KMS-11 (cell line): ENCODE data around the gene TRMT13.

Source experiments
- H2AFZ ChIP-seq: fragments of 200-600 bp; sonication (generic); 2 replicates; pipeline ENCODE4 v1.6.1; 2016; ENCODE audit warnings: antibody characterized with exemption, mixed run types, low read depth
- H3K27ac ChIP-seq: fragments of 200-600 bp; sonication (generic); 2 replicates; pipeline ENCODE4 v1.6.1; 2016; ENCODE audit warnings: mild to moderate bottlenecking, mixed run types
- H3K27me3 ChIP-seq: fragments of 200-600 bp; sonication (generic); 2 replicates; pipeline ENCODE4 v1.6.1; 2017; ENCODE audit warnings: mild to moderate bottlenecking, low read depth, mixed run types, moderate library complexity; ENCODE audit not compliant: insufficient read depth
- H3K36me3 ChIP-seq: fragments of 200-600 bp; sonication (generic); 2 replicates; pipeline ENCODE4 v1.6.1; 2017; ENCODE audit warnings: mild to moderate bottlenecking, mixed run types; ENCODE audit not compliant: insufficient read depth
- H3K4me1 ChIP-seq: fragments of 200-600 bp; sonication (generic); 2 replicates; pipeline ENCODE4 v1.6.1; 2016; ENCODE audit warnings: mild to moderate bottlenecking, low read depth, mixed run types; ENCODE audit not compliant: poor library complexity, severe bottlenecking
- H3K4me2 ChIP-seq: fragments of 200-600 bp; sonication (generic); 2 replicates; pipeline ENCODE4 v1.7.0; 2016; ENCODE audit warnings: mild to moderate bottlenecking, mixed run types
- H3K4me3 ChIP-seq: fragments of 200-600 bp; sonication (generic); IDR thresholded peaks from 2 replicates; pipeline ENCODE4 v1.6.1; 2017; ENCODE audit warnings: low read depth, low read length, mixed read lengths; ENCODE audit not compliant: insufficient read depth
- H3K79me2 ChIP-seq: fragments of 200-600 bp; sonication (generic); 2 replicates; pipeline ENCODE4 v1.6.1; 2016; ENCODE audit warnings: low read depth, mixed run types; ENCODE audit not compliant: insufficient read depth
- H3K9ac ChIP-seq: fragments of 200-600 bp; sonication (generic); 2 replicates; pipeline ENCODE4 v1.6.1; 2016; ENCODE audit warnings: mild to moderate bottlenecking, mixed run types
- H4K20me1 ChIP-seq: fragments of 200-600 bp; sonication (generic); 2 replicates; pipeline ENCODE4 v1.6.1; 2016; ENCODE audit warnings: mild to moderate bottlenecking, mixed run types; ENCODE audit not compliant: insufficient read depth
- CTCF ChIP-seq: fragments of 200-600 bp; sonication (generic); conservative IDR thresholded peaks from 2 replicates; pipeline ENCODE4 v1.6.1; 2017; ENCODE audit warnings: low read depth, mild to moderate bottlenecking, antibody characterized with exemption, low read length, moderate library complexity, mixed read lengths

TRMT13 gene

GRCh38 chr1:100100202-100100601, 32.8 kb upstream of the TRMT13 start:
- H3K79me2 ChIP-seq: no peaks in the 10 kb centered on the region
- no peaks in the 10 kb centered on the region for H3K27me3 ChIP-seq
- no peak overlapping the region for H3K27ac ChIP-seq
- no peaks in the 10 kb centered on the region for H4K20me1 ChIP-seq
- no peaks in the 10 kb centered on the region for H3K4me1 ChIP-seq
- H3K4me3 ChIP-seq: no peak overlapping the region
- TF ChIP-seq CTCF: no peak
- H3K9ac ChIP-seq: no peak overlapping the region
- H3K36me3 ChIP-seq: no peaks in the 10 kb centered on the region
- no peak overlapping the region for H3K4me2 ChIP-seq
- no peak overlapping the region for H2AFZ ChIP-seq

DNA sequence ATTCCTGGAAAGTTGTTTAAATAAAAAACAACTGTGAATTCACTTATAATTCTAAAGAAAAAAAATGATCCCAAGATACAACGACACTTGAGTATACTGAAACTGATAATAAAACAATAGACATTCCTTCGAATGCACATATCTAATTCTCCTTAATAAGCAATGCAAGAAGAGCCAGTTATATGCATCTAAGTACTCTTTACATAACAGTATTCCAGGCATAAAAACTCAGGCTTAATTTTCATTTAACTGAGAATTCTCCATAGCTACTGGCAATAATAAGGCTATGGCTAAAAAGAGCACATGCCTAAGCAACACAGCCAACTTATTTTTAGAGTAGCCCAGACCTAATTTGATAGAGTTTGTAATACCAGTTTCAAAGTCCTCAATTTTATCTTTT, 31.4 kb upstream of the TRMT13 start:
- TF ChIP-seq CTCF: no peak
- no peak overlapping the region for H3K27ac ChIP-seq
- H3K27me3 ChIP-seq: no peaks in the 10 kb centered on the region
- H3K4me3 ChIP-seq: no peak overlapping the region
- H3K9ac ChIP-seq: no peak overlapping the region
- no peak overlapping the region for H3K4me2 ChIP-seq
- H3K79me2 ChIP-seq: no peaks in the 10 kb centered on the region
- H2AFZ ChIP-seq: no peak overlapping the region
- H3K4me1 ChIP-seq: no peaks in the 10 kb centered on the region
- no peaks in the 10 kb centered on the region for H3K36me3 ChIP-seq
- no peaks in the 10 kb centered on the region for H4K20me1 ChIP-seq

- no peaks in the 10 kb centered on the region for H3K79me2 ChIP-seq
- no peak overlapping the region for H3K4me3 ChIP-seq
- no peak overlapping the region for H3K4me2 ChIP-seq
- no peak overlapping the region for H2AFZ ChIP-seq
- no peaks in the 10 kb centered on the region for H3K36me3 ChIP-seq
- no peaks in the 10 kb centered on the region for H4K20me1 ChIP-seq
- H3K9ac ChIP-seq: no peak overlapping the region
- no peak overlapping the region for H3K27ac ChIP-seq
- no peaks in the 10 kb centered on the region for H3K4me1 ChIP-seq
- TF ChIP-seq CTCF: no peak
- no peaks in the 10 kb centered on the region for H3K27me3 ChIP-seq
Measured at GRCh38 chr1:100107696-100108095, 25.3 kb upstream of the TRMT13 start.

GRCh38 chr1:100109554-100110066, 23.4 kb upstream of the TRMT13 start:
- no peak overlapping the region for H2AFZ ChIP-seq
- H3K27ac ChIP-seq: no peak overlapping the region
- no peaks in the 10 kb centered on the region for H3K27me3 ChIP-seq
- H3K4me2 ChIP-seq: no peak overlapping the region
- H3K4me3 ChIP-seq: no peak overlapping the region
- H3K79me2 ChIP-seq: no peaks in the 10 kb centered on the region
- no peak for TF ChIP-seq CTCF
- no peak overlapping the region for H3K9ac ChIP-seq
- H3K36me3 ChIP-seq: no peaks in the 10 kb centered on the region
- H4K20me1 ChIP-seq: no peaks in the 10 kb centered on the region
- no peaks in the 10 kb centered on the region for H3K4me1 ChIP-seq

- Histone ChIP-seq H2AFZ (no peak overlapping the region), H3K4me1 (no peaks in the 10 kb centered on the region), H3K79me2 (no peaks in the 10 kb centered on the region), H3K4me2 (no peak overlapping the region), H4K20me1 (no peaks in the 10 kb centered on the region), H3K27ac (no peak overlapping the region), H3K36me3 (no peaks in the 10 kb centered on the region), H3K4me3 (no peak overlapping the region), H3K27me3 (no peaks in the 10 kb centered on the region), H3K9ac (no peak overlapping the region)
- no peak for TF ChIP-seq CTCF
Measured at GRCh38 chr1:100115524-100115923, 17.4 kb upstream of the TRMT13 start.
